ENCODE measurements around the gene DYNC2LI1.

The DYNC2LI1 gene

DNA sequence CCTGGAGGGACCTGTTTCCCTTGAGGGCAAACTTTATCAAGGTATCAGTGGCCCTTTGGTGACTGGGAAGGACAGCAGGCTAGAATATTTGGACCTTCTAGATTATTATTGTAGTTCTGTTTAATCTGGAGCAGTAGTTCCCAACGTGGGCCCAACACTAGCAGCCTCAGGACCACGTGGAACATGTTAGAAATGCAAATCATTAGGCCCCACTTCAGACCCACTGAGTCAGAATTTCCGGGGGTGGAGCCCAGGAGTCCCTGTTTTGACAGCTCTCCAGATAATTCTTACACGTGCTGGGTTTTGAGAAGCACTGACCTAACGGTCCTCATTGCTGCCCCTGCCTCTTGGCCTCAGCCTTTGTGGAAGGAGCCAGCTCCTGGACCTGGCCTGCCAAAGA lies 25.5 kb upstream of the DYNC2LI1 start:
- H3K27me3 ChIP-seq (ENCODE audit: insufficient read depth, low read length, poor library complexity, severe bottlenecking), result no peaks in the 10 kb centered on the region
- no peak overlapping the region for H3K4me3 ChIP-seq (ENCODE audit: low read length, poor library complexity, severe bottlenecking)
- H3K9me3 ChIP-seq (ENCODE audit: insufficient read depth, low read depth, low read length), result no peaks in the 10 kb centered on the region
- no peak overlapping the region for H3K9ac ChIP-seq (ENCODE audit: low read depth, low read length, poor library complexity, severe bottlenecking)
- H3K4me2 ChIP-seq (ENCODE audit: low read depth, low read length, poor library complexity, severe bottlenecking), result no peak overlapping the region
- H2AFZ ChIP-seq (ENCODE audit: low read length), result no peak overlapping the region
- H3K9me2 ChIP-seq (replicated peaks; ENCODE audit: low read depth, low read length), result no peaks in the 10 kb centered on the region
- no peaks in the 10 kb centered on the region for H3K79me2 ChIP-seq (ENCODE audit: insufficient read depth, low read length)
- H3F3A ChIP-seq (ENCODE audit: low read depth), result no peaks in the 10 kb centered on the region
- H3K4me1 ChIP-seq (ENCODE audit: insufficient read depth, low read length, poor library complexity, severe bottlenecking), result no peaks in the 10 kb centered on the region
- H4K20me1 ChIP-seq (ENCODE audit: insufficient read depth, low read length, poor library complexity, severe bottlenecking), result no peaks in the 10 kb centered on the region
- no peak for TF ChIP-seq EZH2phosphoT487 (IDR thresholded peaks at IDR 0.05; ENCODE audit: borderline replicate concordance)
- TF ChIP-seq, protein P1, sequence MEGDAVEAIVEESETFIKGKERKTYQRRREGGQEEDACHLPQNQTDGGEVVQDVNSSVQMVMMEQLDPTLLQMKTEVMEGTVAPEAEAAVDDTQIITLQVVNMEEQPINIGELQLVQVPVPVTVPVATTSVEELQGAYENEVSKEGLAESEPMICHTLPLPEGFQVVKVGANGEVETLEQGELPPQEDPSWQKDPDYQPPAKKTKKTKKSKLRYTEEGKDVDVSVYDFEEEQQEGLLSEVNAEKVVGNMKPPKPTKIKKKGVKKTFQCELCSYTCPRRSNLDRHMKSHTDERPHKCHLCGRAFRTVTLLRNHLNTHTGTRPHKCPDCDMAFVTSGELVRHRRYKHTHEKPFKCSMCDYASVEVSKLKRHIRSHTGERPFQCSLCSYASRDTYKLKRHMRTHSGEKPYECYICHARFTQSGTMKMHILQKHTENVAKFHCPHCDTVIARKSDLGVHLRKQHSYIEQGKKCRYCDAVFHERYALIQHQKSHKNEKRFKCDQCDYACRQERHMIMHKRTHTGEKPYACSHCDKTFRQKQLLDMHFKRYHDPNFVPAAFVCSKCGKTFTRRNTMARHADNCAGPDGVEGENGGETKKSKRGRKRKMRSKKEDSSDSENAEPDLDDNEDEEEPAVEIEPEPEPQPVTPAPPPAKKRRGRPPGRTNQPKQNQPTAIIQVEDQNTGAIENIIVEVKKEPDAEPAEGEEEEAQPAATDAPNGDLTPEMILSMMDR (conservative IDR thresholded peaks at IDR 0.05; ENCODE audit: low read length), result no peak
- no peaks in the 10 kb centered on the region for H3K36me3 ChIP-seq (ENCODE audit: insufficient read depth, low read length)

DNA sequence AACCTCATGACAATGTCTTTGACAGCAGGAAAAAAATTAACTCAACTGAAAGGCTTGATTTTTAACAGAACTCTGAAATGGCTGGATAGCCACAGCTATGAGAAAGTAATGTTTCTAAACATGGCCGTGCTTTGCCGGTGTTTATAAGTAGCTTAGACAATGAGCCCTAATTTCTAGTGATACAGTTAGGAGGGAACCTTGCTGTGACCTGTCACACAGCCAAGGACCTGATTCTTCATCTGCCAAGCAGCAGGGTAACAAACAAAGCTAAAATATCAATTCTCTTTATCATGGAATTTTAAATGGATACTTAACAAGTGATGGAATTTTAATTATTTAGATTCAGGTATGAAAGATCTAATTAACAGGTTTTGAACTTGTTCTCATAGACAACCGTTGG lies 24.3 kb upstream of the DYNC2LI1 start:
- no peaks in the 10 kb centered on the region for H3K9me2 ChIP-seq (replicated peaks; ENCODE audit: low read depth, low read length)
- H3K4me3 ChIP-seq (ENCODE audit: low read length, poor library complexity, severe bottlenecking), result no peak overlapping the region
- H3K27me3 ChIP-seq (ENCODE audit: insufficient read depth, low read length, poor library complexity, severe bottlenecking), result no peaks in the 10 kb centered on the region
- H3K4me2 ChIP-seq (ENCODE audit: low read depth, low read length, poor library complexity, severe bottlenecking), result no peak overlapping the region
- no peaks in the 10 kb centered on the region for H3F3A ChIP-seq (ENCODE audit: low read depth)
- no peaks in the 10 kb centered on the region for H3K36me3 ChIP-seq (ENCODE audit: insufficient read depth, low read length)
- no peaks in the 10 kb centered on the region for H4K20me1 ChIP-seq (ENCODE audit: insufficient read depth, low read length, poor library complexity, severe bottlenecking)
- no peak for TF ChIP-seq EZH2phosphoT487 (IDR thresholded peaks at IDR 0.05; ENCODE audit: borderline replicate concordance)
- TF ChIP-seq, protein P1 (conservative IDR thresholded peaks at IDR 0.05; ENCODE audit: low read length), result no peak
- no peak overlapping the region for H3K9ac ChIP-seq (ENCODE audit: low read depth, low read length, poor library complexity, severe bottlenecking)
- H3K79me2 ChIP-seq (ENCODE audit: insufficient read depth, low read length), result no peaks in the 10 kb centered on the region
- H3K4me1 ChIP-seq (ENCODE audit: insufficient read depth, low read length, poor library complexity, severe bottlenecking), result no peaks in the 10 kb centered on the region
- H2AFZ ChIP-seq (ENCODE audit: low read length), result no peak overlapping the region
- no peaks in the 10 kb centered on the region for H3K9me3 ChIP-seq (ENCODE audit: insufficient read depth, low read depth, low read length)

DNA sequence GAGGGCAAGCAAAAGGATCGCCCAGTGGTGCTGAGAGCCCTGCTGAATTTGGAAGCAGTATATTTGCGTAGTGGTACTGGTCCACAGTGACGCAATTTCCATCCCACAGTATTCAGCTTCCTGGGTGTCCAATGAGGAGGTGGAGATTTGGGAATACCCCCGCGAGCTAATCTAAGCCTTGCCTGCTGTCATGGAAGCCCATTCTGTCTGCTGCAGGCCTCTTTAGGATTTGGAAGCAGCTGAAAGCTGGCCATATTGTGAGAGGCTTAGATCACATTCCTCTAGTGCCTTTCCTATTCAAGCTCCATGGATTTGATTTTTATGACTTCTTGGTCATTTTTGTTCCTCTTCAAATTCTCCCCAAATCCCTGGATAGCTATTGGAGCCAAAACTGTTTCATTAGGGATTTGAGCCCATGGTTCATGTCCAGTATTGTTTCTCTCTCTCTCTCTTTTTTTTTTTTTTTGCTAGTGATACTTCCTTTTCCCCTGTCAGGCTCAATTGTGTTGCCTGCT lies 22.3 kb upstream of the DYNC2LI1 start:
- H3K9ac ChIP-seq (ENCODE audit: low read depth, low read length, poor library complexity, severe bottlenecking), result no peak overlapping the region
- H3K27me3 ChIP-seq (ENCODE audit: insufficient read depth, low read length, poor library complexity, severe bottlenecking), result no peaks in the 10 kb centered on the region

More for the DNA sequence above, 22.3 kb upstream of the DYNC2LI1 start:
- Histone ChIP-seq H3K79me2 (ENCODE audit: insufficient read depth, low read length) (no peaks in the 10 kb centered on the region), H3K36me3 (ENCODE audit: insufficient read depth, low read length) (no peaks in the 10 kb centered on the region), H3K9me3 (ENCODE audit: insufficient read depth, low read depth, low read length) (no peaks in the 10 kb centered on the region), H3K4me1 (ENCODE audit: insufficient read depth, low read length, poor library complexity, severe bottlenecking) (no peaks in the 10 kb centered on the region), H3K9me2 (replicated peaks; ENCODE audit: low read depth, low read length) (no peaks in the 10 kb centered on the region), H3F3A (ENCODE audit: low read depth) (no peaks in the 10 kb centered on the region), H3K4me2 (ENCODE audit: low read depth, low read length, poor library complexity, severe bottlenecking) (no peak overlapping the region), H4K20me1 (ENCODE audit: insufficient read depth, low read length, poor library complexity, severe bottlenecking) (no peaks in the 10 kb centered on the region), H3K4me3 (ENCODE audit: low read length, poor library complexity, severe bottlenecking) (no peak overlapping the region), H2AFZ (ENCODE audit: low read length) (no peak overlapping the region)
- no peak for TF ChIP-seq EZH2phosphoT487 (IDR thresholded peaks at IDR 0.05; ENCODE audit: borderline replicate concordance)
- TF ChIP-seq, protein P1 (conservative IDR thresholded peaks at IDR 0.05; ENCODE audit: low read length), result no peak
